ENCODE results near the gene MYO5B.

The MYO5B gene

DNA sequence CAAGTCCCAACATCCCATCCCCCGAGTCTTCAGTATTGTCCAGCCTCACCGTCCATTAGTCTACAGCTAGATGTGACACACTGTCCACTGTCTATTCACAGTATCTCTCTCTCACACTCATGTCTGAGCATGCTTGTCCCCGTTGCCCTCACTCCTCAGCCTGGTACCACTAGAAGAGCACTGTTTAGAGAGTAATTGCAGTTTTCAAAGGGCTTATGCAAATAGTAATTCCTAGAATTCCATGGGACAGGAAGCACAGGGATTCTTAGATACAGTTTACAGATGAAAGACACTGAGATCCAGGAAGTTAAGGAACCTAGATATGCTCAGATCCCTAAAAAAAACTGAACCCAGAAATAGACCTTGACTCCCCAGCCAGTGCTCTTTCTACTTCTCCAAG lies 125.5 kb downstream of the MYO5B start:
- no peak for DNase-seq (ENCODE audit: low read depth)

DNA sequence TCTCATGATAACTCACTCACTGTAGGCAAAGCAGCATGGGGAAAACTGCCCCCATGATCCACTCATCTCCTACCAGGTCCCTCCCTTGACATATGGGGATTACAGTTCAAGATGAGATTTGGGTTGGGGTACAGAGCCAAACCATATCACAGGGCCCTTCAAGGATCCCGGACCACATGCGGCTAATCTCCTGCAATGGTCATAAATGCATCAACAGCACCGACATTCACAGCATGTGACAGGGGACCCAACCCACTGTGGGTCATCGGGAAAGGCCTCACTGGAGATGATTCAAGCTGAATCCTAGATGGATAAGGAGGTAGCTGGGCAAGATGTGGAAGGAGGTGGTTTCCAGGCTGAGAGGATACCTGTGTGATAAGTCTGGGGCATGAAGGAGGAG lies 129.4 kb downstream of the MYO5B start:
- no peak for DNase-seq (ENCODE audit: low read depth)

DNA sequence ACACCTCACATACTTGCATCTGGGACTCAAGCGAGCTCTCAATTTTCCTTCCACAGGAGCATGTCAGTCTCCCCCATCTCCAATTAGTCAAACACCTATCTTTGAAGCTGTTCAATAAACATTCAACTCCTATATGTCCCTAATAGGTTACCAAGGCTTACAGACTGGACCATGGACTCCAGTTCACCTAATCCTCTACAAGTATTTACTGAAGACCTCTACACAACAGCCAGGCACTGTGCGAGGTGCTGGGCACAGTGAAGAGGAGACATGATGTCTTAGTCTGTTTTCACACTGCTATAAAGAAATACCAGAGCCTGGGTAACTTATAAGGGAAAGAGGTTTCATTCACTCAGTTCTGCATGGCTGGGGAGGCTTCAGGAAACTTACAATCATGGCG lies 129.9 kb downstream of the MYO5B start:
- DNase-seq (ENCODE audit: low read depth), result no peak

DNA sequence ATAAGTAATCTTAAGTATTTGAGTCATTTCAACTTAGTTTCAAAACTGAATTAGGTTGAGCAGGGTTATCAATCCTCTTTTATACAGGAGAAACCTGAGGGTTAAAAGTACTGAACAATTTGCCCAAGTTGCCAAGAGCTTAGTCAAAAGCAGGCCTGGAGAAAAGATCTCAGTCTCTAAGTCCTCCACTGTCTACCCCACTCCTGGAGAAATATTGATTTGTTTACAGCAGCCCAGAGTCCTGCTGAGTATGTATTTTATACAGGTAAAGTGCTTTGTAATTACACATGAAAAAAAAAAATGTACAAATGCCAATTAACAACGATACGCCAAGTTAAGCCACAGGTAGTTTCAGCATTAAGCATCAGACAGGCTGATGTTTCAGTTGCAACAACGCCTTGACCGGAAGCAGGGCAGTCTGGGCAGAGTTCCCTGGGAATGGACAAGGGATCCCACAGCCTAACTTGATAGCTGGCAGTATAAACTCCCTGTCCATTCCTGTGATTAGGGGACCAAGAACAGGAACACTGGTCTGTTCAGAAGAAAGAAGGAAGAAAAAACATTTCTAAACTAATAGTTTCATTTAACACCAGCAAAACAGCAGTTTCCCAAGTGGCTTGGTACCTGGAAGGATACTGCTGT lies 132.9 kb downstream of the MYO5B start:
- DNase-seq (ENCODE audit: low read depth), result no peak

DNA sequence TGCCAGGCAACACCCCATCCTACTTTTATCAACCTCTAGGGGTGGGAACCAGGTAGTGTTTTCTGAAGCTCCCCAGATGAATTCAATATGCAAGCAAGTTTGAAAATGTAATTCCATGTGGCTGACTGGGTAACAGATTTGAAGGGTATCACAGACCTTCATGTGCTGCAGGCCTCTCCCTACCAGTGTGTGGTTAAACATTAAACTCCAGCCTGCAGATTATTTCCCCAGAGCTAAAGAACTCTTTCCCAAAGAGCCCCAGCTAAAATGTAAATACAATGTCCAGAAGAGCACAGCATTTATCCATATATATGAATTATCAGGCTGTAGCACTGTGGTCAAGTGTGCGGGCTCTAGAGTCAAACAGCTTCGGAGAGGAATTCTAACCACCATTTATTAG lies 134.1 kb downstream of the MYO5B start:
- no peak for DNase-seq (ENCODE audit: low read depth)

DNA sequence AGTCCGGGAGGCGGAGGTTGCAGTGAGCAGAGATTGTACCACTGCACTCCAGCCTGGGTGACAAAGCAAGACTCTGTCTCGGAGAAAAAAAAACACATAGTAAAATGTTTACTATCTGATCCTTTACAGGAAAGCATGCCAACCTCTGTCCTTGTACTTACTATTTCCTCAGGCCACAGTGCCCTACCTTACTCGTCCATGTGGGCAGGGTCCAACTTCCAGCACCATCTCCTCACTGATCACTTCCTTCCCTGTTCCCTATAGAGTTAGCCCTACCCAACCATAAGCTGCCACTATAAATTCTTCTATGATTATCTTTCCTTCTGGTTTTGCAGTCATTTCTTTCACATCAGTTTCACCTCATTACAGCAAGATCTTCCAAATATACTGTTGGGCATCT lies 136.2 kb downstream of the MYO5B start:
- DNase-seq (ENCODE audit: low read depth), result no peak

DNA sequence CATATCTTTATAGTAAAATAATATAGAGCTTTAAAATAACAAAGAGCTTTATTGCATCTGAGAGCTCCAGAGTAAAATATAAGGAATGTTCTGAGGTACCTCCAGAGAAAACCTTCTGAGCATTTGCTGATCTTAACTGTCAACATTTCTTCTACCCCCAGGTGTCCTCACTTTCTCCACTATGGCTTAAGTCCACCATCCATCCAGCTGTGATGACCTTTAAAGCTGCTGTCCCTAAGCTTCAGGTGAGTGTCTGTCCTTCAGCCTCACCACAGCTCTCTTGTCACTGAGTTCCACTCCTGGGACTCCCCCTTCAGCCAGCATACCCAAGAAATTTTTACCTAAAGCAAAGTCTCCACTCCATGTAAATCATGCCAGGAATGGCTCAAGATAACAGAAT lies 137.9 kb downstream of the MYO5B start:
- no peak for DNase-seq (ENCODE audit: low read depth)

DNA sequence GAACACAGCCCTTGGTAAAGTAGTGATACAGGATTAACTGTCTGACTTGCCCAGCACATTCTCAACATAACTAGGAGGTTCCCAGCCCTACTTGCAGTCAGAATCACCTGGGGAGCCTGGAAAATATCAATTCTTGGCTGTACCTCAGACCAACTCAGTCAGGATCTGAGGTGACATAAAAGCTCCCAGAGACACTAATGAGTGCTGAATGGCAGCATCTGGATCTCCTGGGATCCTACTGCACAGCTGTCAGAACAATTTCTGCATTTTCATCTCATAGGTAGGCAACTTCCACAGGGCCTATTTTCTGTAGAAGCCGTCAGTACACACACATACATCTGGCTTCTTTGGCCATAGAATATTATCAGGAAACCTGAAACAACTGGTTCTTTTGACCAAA lies 138.8 kb downstream of the MYO5B start:
- no peak for DNase-seq (ENCODE audit: low read depth)

DNA sequence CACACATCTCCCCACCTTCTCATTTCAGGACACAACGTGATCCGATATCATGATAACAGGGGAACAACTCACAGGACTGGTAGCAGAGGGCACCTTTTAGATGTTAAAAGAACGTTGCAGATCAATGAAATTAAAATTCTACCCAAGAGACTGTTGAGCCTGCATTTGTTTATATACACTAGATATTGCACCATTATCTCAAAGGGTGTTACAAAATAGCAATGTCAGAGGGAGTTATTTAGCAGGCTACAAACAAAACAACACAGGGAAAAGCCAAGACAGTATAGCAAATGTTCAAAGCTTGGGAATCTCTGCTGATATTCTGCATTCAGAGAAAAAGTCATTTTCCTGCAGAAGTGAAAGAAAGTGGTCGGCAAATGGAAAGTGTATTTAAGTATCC lies 139.5 kb downstream of the MYO5B start:
- DNase-seq (ENCODE audit: low read depth), result no peak

DNA sequence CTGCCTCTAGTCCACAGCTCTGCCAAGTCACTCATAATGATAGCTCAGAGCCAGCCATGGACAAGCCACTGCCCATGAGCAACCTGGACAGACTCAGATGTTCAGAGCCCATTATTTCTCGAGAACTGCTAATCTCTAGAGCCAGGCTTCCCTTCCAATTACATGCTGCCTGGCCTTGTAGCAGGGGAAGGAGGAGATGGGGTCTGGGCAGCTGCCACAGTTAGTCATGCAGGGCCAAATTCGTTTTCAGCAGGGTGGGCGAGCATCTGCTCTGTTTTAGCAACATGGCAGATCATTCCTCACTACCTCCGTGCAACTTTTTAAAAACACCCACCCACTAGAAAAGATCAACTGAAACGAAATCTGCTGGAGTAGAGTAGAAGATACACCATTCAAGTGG lies 141.8 kb downstream of the MYO5B start:
- no peak for DNase-seq (ENCODE audit: low read depth)

DNA sequence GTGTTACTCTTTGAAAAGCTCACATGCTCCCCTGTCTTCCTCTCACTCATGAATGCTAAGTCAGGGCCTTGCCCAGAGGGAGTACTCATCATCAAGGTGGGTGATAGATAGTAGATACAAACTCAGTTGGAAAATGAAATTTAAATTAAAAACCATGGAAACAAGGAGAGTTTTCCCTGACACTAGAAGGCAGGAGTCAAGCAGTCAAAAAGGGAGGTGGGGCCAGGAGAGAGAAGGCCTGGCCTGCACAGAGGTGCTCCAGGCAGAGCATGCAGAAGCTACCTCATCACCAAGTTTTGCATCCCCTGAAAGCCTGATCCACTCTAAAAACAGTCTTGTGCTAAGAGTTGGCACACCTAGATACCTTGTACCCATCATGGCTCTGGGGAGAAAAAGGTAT lies 143.7 kb downstream of the MYO5B start:
- DNase-seq (ENCODE audit: low read depth), result peak; percentile 2

DNA sequence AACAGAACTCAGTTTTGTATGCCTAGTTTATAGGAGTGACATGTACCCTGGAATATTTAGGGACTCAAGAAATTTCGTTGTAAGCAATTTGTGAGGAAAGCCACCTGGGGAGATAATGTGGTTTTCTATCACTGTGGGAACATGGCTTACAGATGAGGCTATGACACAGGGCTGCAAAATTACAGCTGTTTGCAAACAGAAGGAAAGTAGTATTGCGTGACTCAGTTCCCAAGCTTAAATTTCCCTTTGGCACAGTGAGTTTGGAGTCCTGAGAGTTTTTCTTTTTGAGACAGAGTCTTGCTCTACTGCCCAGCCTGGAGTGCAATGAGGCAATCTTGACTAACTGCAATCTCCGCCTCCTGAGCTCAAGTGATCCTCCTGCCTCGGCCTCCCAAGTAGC lies 149.8 kb downstream of the MYO5B start:
- DNase-seq (ENCODE audit: low read depth), result no peak

DNA sequence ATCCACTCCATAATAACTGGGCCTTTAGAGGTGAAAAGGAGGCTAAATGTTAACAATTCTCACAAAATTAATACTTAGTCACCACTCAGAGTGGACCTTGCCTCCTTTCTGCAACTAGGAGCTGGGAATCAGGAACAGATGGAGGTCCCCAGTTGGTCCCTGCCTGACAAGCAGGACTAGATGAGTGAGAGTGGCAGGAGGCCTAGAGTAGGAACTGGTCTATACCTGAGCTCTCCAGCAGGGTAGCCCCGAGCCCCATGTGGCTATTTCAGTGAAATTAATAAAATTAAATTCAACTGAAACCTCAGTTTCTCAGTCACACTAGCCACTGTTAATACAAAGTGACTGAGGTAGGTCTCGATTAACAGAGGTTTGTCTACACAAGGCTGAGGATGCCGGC lies 150.5 kb downstream of the MYO5B start:
- DNase-seq (ENCODE audit: low read depth), result no peak

DNA sequence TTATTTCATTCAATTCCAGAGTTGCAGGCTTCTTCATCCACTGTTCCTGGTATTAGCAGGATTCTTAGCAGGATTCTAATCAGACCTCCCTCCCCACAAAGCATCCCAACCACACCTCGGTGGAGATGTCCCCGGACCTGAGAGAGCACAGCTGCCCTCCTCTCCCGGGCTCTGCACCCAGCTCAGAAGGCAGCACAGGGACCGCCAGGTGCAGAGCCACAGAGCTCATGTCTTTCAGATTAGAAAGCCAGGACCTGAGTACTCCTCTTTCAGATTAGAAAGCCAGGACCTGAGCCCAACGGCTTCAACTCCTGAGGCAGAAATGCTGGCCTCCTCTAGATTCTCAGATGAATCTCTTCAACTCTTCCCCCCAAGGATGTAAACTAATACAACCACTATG lies 152.3 kb downstream of the MYO5B start:
- DNase-seq (ENCODE audit: low read depth), result no peak

DNA sequence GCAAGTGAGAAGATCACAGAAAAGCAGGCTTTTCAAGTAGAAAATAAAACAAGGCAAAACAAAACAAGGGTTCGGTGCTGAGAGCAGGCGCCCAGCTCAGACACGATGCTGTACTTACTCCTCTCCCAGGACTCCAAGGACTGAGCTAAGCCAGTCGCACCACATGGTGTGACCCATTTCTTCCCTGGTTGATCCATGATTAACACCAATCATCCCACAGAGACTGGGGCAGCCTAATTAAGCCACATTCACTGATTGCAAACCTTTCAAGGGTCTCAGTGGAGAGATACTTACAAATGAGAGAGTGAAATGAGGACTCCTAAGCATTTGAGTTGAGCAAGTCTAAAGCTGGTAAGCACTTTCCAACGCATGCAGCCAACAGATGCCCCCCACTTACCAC lies 155.2 kb downstream of the MYO5B start:
- no peak for DNase-seq (ENCODE audit: low read depth)

DNA sequence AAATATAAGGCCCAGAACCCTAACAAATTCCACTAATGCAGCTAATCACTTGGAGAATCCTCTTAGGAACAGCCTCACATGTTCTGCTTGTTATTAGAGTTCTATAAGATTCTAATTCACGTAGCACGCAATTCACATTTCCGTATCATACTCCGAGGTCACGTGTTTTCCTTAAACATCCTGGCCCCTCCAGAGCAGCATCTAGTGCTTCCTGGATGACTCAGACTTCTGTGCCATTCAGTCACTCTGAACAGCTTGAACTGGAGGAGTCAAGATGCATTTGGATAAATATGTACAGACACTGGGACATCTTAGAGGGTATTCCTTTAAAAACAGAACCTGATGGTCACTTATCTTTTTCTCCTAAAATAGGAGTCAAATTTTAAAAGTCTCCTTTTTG lies 156.5 kb downstream of the MYO5B start:
- DNase-seq (ENCODE audit: low read depth), result peak; percentile 3

DNA sequence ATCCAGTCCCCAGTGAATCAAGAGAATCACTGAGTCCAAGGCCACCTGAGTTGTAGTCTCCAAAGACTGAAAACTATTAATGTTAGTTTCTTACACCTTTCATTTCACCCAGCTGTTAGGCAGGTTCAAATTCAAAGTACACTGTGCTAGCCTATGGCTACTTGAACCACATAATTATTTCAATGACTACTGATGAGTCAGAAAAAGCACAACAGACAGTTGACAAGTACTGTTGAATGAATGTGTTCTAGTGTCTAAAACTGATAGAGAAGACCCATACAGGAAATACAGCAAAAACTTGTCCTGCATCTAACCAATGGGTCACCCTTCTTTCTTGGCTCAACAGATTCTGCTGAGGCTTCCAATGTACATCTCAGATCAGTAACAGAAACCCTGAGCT lies 160.9 kb downstream of the MYO5B start:
- no peak for DNase-seq (ENCODE audit: low read depth)

DNA sequence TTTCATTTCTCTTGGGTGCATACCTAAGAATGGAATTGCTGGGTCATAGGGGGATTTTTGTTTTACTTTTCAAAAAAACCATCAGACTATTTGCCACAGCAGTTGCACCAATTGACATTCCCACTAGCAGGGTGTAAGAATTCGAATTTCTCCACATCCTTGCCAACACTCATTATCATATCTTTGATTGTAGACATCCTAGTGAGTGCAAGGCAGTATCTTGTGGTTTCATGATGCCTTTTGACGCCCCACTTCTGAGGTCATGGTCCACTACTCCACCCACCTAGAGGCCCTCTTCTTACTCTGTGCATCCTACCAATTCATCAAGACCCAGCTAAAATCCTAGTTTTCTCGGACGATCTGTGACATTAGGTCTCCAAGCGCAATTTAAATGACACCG lies 161.9 kb downstream of the MYO5B start:
- DNase-seq (ENCODE audit: low read depth), result no peak

DNA sequence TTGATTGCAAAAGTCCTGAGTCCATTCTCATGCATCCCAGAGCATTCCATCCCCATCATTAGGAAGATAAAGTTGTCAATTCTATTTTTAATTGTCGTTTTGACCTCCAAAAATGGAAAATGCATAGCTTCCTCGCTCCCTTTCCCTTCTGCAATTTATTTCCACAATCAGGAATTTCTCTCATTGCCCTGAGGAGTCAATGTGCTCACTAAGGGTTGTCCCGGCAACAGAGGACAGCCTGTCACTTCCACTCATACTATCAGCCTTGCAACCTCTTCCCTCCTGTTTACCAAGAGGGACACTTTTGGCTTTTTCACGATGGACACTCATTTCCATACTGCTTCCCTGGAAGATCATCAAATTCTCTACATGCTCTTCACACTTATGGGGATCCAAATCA lies 164.8 kb downstream of the MYO5B start:
- no peak for DNase-seq (ENCODE audit: low read depth)

DNA sequence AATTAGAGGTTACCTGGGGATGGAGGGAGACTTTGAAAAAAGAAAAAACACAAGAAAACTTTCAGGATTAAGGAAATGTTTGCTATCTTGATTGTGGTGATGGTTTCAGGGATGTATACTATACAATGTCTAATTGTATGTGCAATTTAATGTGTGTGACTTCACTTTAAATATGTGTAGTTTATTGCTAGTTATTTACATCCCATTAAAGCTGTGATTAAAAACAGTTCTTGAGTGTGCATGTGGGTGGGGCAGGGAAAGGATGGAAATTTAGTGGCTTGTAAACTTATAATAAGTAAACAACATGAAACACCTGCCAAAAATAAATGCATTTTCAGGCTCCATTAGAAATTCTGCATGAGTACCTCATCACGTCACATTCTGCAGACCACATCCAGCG lies 167.0 kb downstream of the MYO5B start:
- no peak for DNase-seq (ENCODE audit: low read depth)

DNA sequence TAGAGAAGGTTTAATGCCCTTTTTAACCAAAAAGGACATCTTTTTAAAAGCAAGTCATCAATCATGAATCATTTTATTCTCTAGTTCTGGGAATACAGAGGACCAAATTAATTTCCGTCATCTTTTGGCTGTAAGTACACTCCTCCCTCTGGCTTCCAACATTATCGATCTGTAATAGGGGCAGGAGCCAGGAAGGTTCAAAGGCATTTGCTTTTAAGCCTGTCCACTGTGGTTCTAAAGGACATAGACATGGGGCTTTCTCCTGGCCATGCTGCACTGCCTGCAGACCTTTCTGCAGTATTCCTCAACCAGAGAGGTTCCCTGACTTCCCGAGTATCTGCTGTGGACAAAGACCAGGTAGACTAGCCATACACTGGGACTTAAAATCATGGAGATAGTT lies 170.5 kb downstream of the MYO5B start:
- DNase-seq (ENCODE audit: low read depth), result no peak

DNA sequence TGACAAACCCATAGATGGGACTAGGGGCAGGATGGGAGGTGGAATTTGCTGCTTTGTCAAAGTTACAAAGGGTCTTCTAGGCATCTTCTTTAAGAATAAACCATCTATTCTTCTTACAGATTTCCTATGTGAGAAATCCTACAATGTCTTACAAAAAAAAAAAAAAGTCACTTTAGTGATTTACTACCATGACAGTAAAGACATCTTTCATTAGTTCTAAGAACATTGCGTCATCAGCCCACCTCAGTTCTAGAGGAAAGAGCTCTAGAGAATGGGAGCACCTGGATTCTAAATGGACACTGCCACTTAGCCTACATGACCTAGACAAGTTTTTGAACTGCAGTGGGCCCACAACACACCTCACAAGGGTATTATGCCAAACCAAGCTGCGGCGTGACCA lies 172.0 kb downstream of the MYO5B start:
- DNase-seq (ENCODE audit: low read depth), result no peak

DNA sequence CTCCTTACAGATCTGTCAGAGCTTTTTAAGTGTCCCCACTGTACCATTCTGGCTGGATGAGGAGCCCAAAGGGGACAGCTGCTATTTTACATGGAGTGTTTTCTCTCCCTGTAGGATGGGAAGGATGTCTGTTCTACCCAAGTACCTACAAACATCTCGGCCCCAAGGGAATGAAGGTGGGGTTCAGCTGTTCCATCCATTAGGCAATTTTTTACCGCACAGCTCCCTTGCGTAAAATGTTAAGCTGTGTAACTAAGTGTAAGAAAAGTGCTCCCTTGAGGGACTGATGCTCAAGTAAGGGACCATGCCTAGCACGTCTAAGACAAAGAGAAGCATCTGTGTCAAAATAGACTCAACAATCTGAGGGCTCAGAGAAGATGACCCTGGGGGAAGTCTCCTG lies 180.3 kb downstream of the MYO5B start:
- no peak for DNase-seq (ENCODE audit: low read depth)

DNA sequence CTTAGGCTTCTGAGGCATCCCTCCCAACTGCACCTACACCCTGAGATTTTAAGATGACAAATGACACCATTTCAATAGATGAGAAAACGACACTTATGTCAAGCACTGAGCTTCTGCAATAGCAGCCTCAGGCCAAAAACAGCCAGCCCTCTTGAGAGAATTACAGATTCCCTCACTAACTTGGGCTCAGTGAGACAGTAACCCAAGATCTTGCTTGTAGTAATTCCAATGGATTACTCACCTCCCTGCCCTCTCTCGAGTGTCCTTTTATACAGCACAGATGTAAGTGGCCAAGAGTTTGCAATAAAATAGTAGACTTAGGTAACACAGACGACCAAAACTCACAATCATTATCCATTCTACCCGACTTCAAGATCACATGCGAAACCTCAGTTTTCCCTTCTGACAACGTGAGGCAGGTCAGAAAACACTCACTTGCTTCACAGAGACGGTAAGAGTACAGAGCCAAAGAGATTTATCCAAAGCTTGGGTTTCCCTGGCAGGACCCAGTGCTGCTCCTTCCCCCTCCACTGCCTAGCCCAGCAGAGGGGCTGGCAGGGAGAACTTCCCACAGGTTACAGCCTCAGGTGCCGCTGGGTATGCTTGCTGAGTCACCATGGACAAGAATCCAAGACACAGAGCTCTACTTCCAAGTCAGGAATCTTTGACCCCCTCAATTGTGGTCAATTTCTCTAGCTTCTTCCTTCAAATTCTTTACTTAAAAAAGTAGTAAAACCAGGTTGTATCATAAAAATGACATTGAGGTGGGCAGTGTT lies 181.4 kb downstream of the MYO5B start:
- peak; percentile 65 for DNase-seq (ENCODE audit: low read depth)
